Measurements from ENCODE around the gene LRRN3. TPM values are rescaled to one million over a fixed set of nuclear protein-coding genes. Genes with fewer than 3 reads are reported as not detected.

LRRN3 gene
- total RNA-seq, 1 donor from 2014 or later, result 0.98 TPM

DNA sequence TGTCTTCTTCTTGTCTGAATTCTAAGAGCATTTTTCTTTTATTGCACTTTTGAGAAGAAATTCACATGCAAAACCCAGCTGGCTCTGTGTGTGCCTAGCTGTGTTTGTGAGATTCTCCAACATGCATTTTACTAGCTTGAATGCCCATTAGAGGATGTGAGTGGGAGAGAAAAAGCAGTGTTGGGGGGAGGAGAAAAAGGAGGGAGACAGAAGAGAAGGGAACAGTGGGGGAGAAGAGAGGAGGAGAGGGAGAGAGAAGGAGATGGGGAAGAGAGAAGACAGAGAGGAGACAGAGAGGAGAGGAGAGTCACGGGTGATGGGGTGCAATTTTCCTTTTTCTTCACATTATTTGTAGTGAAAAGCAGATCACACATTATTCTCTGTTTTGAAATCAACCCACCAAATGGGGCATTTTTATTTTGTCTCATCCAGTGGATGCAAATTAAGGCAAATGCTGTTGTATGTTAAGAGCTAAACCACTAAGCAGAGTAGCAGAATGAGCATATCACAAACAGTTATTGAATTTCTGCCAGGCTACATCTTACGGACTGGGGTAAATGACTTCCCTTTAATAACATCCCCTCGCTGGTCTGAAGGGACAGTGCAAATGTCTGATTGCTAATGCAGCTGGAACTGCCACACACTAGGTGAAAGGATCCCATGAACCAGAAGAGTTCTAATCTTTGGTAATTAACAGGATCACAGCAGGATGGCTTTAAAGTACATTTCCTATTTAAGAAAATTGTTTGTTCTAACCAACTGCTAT is 849 bp downstream of the LRRN3 start:
- Histone ChIP-seq H3K9me3 (no peaks in the 10 kb centered on the region), H3K27ac (no peak overlapping the region), H3K36me3 (no peaks in the 10 kb centered on the region), H3K27me3 (no peaks in the 10 kb centered on the region), H3K4me3 (peak overlapping the region; percentile 25 to 32), H3K4me1 (peaks cover 14% of the 10 kb centered on the region)
- TF ChIP-seq POLR2A (IDR thresholded peaks at IDR 0.05), result no peak
- intact Hi-C loops (cut with DNase I), result loop anchor here (10.0 kb wide), 1 partner anchor 393 kb away; no protein-coding TSS in a partner anchor
- DNase-seq (ENCODE audit: extremely low spot score in 2 of 2), result no peak

DNA sequence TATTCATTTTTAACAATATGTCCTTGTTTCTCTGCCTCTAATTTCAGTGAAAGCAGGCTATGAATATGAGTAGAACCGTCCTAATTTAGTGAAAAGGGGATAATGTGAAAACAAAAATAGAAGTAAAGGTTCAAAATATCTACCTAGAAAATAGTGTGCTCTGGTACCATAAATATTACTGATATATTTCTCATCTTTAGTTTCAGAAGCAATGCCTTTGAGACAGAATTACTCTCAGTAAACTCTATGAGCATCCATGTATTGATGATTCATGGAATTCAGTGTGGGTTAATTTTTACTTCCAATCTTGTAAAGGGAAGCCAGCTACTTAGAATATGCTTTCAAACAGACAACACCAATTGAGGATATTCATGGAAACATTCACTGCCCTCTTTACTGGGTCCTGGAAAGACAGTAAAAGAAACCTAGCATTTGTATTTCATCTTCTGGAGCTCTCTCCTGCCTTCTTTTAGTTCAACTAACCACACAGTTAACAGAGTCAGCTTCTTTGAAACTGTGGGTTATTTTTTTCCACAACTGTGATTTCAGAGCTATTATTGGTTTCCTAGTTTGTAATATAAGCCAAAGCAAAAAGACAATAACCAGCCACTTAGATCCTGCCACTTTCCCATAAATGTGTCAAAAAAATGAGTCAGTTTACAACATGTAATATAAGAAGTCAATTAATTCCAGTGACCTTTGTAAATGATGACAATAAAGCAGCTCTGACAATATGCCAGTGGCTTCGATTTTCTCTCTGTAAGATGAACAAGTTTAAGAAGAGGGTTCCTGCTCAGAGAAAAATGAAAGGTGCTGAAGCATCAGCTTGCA is 1.7 kb downstream of the LRRN3 start:
- TF ChIP-seq POLR2AphosphoS5 (IDR thresholded peaks at IDR 0.05; ENCODE audit: insufficient read depth in 1 of 2, low read depth in 1 of 2), result no peak
- no peak for TF ChIP-seq POLR2A (IDR thresholded peaks at IDR 0.05)
- TF ChIP-seq CTCF (IDR thresholded peaks at IDR 0.05), result no peak

DNA sequence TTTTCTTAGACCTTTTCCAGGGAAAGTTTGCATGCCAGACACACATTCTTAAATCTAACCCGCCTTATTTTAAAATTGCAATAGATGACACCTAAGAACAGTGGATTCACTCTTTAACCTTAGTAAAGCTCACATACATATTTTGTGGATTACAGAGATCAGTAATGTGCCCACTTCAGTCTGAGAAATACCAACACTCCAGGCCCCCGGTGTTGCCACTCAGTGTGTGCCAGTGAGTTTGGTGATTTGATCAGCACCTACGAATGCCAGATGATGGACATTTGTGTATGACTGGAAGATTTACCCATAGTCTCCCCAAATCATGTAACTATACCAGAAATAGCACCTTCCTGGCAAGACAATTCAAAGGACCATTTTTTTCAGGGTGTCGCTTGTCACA is 2.6 kb downstream of the LRRN3 start:
- H3K9me3 ChIP-seq, result no peaks in the 10 kb centered on the region
- H3K4me1 ChIP-seq, result peaks cover 14% of the 10 kb centered on the region
- H3K36me3 ChIP-seq, result no peaks in the 10 kb centered on the region
- no peak overlapping the region for H3K4me3 ChIP-seq
- H3K27me3 ChIP-seq, result no peaks in the 10 kb centered on the region
- intact Hi-C loops (cut with DNase I), result loop anchor here (10.0 kb wide), 1 partner anchor 391 kb away; no protein-coding TSS in a partner anchor
- DNase-seq (ENCODE audit: extremely low spot score in 2 of 2), result no peak
- TF ChIP-seq POLR2AphosphoS5 (IDR thresholded peaks at IDR 0.05; ENCODE audit: insufficient read depth in 1 of 2, low read depth in 1 of 2), result no peak
- TF ChIP-seq CTCF (IDR thresholded peaks at IDR 0.05), result no peak
- no peak for TF ChIP-seq POLR2A (IDR thresholded peaks at IDR 0.05)
- H3K27ac ChIP-seq, result no peak overlapping the region

More for the DNA sequence above, 1.7 kb downstream of the LRRN3 start:
- H3K4me1 ChIP-seq, result peaks cover 14% of the 10 kb centered on the region
- no peak for DNase-seq (ENCODE audit: extremely low spot score in 2 of 2)
- peak overlapping the region; percentile 25 to 32 for H3K4me3 ChIP-seq
- no peaks in the 10 kb centered on the region for H3K36me3 ChIP-seq
- intact Hi-C loops (cut with DNase I), result loop anchor here (10.0 kb wide), 1 partner anchor 392 kb away; no protein-coding TSS in a partner anchor
- no peaks in the 10 kb centered on the region for H3K9me3 ChIP-seq
- no peak overlapping the region for H3K27ac ChIP-seq
- no peaks in the 10 kb centered on the region for H3K27me3 ChIP-seq

GRCh38 chr7:111094419-111094818 is 3.5 kb downstream of the LRRN3 start:
- Histone ChIP-seq H3K9me3 (no peaks in the 10 kb centered on the region), H3K36me3 (no peaks in the 10 kb centered on the region), H3K27ac (no peak overlapping the region), H3K27me3 (no peaks in the 10 kb centered on the region), H3K4me3 (no peak overlapping the region), H3K4me1 (peaks cover 14% of the 10 kb centered on the region)
- no peak for DNase-seq (ENCODE audit: extremely low spot score in 2 of 2)
- intact Hi-C loops (cut with DNase I), result loop anchor here (10.0 kb wide), 1 partner anchor 390 kb away; no protein-coding TSS in a partner anchor
- no peak for TF ChIP-seq CTCF (IDR thresholded peaks at IDR 0.05)
- TF ChIP-seq POLR2AphosphoS5 (IDR thresholded peaks at IDR 0.05; ENCODE audit: insufficient read depth in 1 of 2, low read depth in 1 of 2), result no peak
- no peak for TF ChIP-seq POLR2A (IDR thresholded peaks at IDR 0.05)

- intact Hi-C loops (cut with DNase I), result loop anchor here (10.0 kb wide), 1 partner anchor 388 kb away; no protein-coding TSS in a partner anchor
- no peak for DNase-seq (ENCODE audit: extremely low spot score in 2 of 2)
- Histone ChIP-seq H3K9me3 (no peaks in the 10 kb centered on the region), H3K27ac (no peak overlapping the region), H3K4me3 (no peak overlapping the region), H3K27me3 (no peaks in the 10 kb centered on the region), H3K36me3 (no peaks in the 10 kb centered on the region), H3K4me1 (peaks cover 9% of the 10 kb centered on the region)
- TF ChIP-seq CTCF (IDR thresholded peaks at IDR 0.05) (no peak), POLR2AphosphoS5 (IDR thresholded peaks at IDR 0.05; ENCODE audit: insufficient read depth in 1 of 2, low read depth in 1 of 2) (no peak), POLR2A (IDR thresholded peaks at IDR 0.05) (no peak)
Measured at GRCh38 chr7:111096997-111097396, 6.1 kb downstream of the LRRN3 start.

All from vagina (tissue), 2 donors.